HG02943 (cell line): ENCODE measurements around the gene BANF2.
"Not testable (repeated sequence)": the region's sequence is repeated elsewhere in the genome, so short reads cannot be mapped to it uniquely, and the experiment has no call there.

Experiments
- ATAC-seq: cut with Tn5 transposase; IDR thresholded peaks from one replicate; pipeline ENCODE4 v1.9.1; 2021; ENCODE audit warnings: mild to moderate bottlenecking, low read depth, moderate library complexity; ENCODE audit not compliant: unreplicated experiment

Gene BANF2

DNA sequence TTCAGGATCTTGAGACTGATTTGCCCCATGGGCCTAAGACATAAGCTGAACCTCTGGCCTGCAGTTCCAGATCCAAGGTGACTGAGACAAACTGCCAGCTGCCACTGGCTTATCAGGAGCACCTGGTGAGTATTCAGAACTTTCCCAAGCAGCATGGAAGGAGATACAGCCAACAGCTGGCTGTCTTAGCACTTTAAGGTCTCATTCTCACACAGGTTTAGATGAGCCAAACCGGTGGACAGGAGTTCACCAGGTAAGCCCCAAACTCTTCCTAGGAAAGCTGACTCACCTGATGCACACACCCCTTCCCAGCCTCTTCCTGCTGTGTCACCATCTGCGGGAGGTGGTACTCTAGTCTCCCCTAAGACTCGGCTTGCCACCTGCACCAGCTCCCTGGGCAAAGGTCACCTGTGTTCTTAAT is at the start of gene BANF2:
Gene BANF2 (plus strand): TSS at position 36 of the 421 bp plus-strand sequence. CDS start 25,060 bp downstream, outside the sequence.
- ATAC-seq: no peak

DNA sequence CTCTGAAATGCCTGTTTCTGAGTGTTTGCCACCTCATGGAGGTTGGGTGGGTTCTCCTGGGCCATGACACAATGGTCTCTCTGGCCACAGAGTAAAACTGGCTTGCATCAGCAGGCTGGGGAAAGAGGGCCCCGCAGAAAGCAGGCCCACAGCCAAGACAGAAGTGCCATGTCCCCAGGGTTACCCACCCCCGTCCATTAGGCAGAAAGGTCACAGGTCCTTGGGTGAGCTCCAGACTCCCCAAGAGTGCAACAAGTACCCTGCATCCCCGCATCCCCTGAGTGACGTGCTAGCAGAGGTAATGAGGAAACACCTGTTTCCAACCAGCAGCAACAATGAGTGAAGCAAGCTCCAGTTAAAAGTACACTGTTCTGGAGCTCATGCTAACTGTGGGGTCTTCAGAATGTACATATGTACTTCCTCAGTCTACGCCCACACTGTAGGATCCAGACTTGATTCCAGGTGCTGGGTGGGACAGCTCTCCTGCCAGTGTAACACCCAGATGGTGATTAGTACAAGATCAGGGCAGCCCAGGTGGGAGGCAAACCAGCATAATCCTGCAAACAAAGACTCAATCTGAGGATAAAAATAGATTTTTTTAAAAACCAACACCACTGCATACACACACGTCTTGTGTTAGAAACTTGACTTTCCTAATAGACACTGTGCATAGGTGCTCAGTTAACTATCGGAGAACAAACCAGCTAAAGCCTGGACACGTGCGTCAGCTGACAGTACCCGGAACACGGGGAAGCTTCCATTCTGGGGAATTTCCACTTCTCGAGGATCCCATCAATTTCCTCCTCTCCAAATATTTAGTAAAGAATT is 49.3 kb upstream of the BANF2 start:
- no peak for ATAC-seq

DNA sequence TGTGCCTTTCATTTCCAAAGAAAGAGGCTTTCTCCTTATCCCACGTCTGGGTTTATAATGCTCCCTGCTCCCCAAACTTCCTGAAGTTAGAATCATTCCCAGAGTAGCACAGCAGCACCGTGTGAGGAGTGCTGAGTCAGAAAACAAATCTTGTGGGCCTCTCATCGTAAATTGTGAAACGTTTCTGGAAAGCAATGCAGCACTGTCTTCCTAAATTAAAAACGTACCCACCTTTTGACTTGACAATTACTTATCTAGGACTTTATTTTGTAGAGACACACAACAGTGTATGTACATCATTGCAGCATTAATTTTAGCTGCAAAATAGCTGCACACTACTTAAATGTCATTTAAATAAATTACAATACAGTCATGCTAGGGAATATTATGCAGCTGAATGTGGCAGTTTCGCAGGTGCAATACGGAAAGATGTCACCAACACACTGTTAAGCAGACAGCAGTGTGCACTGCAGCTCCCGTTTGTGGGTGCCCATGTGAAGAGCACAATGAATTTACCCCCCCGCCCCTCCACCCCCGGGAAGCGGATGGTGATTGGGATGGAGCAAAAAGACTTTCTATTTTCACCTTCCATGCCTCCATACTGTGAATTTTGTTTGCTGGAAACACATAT is 48.5 kb upstream of the BANF2 start:
- no peak for ATAC-seq

DNA sequence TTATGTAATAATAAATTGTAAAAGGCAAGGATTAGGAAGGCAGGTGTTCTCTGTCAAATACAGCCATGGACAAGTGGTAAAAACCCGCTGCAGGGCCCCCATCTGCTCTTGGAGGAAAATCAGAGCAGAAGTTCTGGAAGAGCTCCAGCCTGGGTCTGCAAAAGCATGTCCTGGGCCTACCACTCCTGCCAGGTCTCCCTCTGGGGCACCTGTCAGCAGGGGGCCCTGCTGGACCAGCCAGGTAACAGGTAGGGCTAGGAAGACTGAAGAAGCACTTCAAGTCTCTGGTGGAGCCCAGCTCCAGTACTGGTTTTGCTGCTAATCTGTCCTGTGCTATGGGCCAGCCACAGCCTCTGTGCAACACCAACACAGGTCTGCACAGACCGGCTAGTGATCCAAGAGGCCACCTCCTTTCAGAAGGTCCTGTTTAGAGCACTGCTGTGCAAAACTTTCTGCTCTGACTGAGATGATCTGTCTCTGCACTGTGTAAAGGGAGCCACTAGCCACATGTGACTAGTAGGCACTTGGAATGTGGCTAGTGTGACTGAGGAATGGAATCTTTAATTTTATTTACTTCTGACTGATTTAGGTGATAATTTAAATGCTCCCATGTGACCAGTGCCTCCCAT is 47.9 kb upstream of the BANF2 start:
- no peak for ATAC-seq

DNA sequence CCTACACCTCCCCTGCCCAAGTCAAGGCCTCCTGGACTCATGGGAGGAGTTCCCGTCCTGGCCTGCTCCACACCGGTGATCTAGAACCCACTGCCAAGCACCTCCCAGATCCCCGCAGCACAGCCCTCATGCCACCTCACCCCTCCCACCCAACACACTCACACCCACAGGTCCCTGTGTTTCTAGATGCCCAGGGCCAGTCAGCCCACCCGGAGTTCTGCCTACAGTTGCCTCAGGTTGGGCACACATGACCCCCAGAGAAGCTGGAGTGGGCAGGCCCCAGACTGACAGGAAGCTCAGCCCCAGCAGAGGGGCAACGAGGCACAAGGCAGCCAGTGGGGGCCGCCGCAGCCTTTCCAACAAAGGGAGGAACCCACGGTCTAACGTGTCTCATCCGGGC is 47.4 kb upstream of the BANF2 start:
- ATAC-seq: no peak

DNA sequence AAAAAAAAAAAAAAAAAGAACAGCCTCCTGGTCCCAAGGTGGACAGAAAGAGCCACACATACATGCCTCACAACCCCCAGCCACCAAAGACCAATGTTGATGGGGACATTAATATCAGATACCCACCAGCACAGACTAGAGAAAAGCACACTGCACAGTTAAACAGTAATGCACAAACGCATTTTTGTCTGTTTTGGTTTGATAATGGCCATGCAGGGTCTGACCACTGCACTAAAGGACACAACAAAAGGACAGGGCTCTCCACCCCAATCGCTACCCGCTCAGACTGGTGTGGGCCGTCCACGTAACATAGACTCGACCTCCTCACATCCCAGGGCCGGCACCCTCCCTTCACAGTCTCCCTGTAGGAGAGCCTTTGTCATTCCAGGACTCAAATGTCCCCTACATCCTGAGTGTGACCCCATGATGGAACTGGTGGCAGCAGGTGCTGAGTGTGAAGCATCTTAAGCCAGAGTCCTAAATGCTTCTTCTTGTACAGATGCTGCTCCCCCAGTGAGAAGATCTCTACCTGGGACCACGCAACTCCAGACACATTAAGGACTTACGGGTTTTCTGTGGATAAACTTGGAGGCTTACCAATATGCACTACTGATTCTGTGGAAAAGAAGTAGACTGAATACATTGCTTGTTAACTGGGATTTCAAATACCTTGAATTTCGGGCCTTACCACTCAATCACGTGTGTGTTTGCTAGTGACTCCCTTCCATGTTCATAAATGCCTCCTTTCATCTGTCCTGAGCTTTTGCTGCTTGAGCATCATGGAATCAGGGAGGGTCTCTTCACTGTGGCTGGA is 45.7 kb upstream of the BANF2 start:
- ATAC-seq: no peak

DNA sequence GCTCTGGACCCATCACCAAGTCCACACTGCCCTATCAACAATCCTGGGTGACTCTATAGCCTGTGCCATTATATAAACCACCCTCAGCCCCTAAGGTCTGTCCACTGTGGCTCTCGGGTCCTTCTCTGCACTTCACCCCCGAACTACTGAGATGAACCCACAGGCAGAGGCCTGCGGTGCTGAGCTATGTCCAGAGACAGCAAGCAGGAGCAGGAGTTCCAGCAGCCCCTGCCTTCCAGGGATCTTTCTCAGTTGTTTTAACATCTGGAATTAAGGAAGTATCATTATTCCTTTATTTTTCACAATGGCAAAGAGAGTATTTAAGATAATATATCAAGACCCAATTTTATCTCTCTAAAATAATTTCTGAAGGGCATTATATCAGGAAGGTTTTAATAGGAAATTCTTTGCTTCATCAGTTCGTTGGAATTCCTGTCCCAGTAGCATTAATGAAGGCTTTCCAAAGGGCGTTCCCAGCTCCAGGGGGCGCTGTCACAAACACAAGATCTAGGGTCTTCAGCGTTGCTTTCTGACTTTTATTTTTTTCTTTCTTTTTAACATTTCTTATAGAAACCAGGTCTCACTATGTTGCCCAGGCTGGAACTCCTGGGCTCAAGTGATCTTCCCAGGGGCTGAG is 45.0 kb upstream of the BANF2 start:
- no peak for ATAC-seq

DNA sequence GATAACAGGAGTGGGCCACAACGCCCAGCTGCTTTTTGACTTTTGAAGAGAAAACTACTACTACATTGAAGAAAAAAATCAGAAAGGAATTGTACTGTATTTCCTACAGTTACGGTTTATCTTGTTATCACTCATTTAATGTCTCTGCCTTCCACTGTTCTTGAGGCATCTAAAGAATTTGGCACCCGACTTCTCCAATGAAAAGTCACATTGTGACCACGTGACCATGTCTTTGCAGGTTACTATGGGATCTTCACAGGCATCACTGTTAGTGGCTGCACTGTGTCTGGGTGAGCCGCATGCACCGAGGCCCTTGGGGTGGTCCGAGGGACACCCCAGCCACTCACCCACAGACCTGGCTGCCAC is 44.5 kb upstream of the BANF2 start:
- ATAC-seq: no peak

DNA sequence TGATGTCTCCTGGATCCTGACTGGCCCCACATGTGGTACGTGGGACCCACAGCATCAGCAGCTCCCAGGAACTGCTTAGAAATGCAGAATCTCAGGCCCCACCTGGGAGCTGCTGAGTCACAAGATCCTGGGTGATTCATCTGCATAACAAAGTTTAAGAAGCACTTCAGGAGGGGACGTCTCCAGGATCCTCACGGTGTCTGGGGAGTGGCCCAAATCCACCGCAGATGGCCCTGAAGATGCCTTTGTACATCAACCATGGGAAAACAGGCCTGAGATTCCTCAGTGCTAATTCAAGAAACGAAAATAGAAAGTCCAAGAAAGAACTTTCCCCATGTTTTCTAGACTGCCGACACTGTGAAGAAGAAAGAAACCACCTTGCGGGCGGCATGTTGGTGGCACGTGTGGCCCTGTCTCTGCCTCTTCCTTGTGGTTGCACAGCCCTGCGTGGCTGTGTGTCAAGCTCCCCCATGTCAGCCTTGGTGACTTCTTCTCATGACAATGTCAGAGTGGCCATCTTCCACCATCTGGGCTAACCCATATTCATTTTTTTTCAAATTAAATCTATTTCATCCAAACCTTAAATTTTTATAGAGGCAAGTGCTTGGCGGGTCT is 43.8 kb upstream of the BANF2 start:
- no peak for ATAC-seq

DNA sequence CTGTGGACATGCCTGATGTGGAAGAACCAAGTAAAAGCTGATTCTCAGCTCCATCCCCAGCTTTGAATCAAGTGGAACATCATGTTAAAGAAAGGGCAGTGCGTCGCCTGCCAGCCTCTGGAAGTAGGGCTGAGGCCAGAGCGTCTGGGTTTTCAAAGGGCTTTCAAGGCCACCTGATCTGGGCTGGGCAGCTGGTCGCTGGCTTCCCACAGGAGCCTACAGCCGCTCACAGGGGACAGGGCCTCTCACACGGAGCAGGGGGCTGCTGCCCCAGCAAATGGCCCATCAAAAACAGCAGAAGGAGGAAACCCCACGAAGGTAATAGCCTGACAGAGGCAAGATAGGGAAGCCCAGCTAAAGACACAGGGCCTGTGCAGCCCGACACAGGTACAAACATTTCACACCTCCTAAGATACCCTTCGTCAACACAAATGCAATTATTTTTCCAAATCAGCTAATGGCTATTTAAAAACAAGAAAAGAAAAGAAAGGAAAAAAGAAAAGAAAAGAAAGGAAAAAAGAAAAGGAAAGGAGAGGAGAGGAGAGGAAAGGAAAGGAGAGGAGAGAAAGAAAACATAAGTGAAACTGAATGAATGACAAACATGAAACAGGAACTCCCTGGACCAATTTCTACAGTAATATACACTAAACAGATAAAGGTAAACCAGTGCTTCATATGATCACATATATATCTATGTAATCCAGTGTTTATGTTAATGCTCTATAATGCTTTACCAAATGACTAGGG is 42.5 kb upstream of the BANF2 start:
- no peak for ATAC-seq

DNA sequence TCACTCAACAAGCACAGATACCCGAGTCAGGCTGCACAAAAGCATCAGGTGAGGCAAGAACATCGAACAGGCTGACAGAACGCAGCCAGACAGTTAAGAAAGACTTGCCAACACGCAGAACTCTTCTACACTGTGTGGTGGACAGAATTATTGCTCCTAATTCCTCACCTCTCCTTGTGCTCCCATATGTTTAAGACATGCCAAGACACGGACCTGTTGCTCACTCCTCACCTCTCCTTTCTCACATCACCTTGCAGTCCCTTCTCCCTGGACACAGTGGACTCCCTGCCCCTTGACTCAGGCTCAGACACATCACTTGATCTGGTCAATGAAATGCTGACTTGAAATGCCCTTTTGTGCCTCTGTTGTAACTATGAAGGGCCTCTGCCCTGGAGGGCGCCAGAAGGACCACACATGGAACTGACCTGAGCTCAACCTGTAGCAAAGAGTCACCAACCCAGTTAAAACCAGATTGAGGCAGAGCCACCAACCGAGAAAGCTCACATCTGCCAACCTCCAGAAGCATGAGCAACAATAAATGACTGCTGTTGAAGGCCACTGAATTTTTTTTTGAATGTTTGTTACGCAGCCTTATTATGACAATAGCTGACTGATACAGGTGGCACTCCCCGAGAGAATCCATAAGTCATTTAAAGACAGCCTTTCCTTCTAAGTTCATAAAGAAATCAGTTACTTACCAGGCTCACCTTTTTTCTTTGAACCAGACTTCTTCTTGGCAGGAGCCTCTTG is 41.7 kb upstream of the BANF2 start:
- ATAC-seq: no peak

DNA sequence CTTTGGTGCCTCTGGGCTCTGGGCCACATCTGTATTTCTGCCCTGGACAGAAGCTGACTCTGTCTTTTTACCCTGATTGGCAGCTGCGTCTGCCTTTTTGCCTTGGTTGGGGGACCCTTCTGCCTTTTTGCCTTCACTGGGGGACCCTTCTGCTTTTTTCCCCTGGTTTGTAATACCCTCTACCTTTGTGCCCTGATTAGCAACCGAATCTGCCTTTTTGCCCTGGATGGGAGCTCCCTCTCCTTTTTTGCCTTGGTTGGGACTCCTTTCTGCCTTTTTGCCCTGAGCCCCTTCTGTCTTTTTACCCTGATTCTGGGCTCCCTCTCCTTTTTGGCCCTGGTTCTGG is 41.1 kb upstream of the BANF2 start:
- no peak for ATAC-seq

DNA sequence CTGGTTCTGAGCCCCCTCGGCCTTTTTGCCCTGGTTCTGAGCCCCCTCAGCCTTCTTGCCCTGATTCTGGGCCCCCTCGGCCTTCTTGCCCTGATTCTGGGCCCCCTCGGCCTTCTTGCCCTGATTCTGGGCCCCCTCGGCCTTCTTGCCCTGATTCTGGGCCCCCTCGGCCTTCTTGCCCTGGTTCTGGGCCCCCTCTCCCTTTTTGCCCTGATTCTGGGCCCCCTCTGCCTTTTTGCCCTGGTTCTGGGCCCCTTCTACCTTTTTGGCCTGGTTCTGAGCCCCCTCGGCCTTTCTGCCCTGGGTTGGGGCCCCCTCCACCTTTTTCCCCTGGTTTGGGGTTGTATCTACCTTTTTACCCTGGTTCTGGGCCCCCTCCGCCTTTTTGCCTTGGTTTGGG is 40.4 kb upstream of the BANF2 start:
- ATAC-seq: not testable (repeated sequence)

DNA sequence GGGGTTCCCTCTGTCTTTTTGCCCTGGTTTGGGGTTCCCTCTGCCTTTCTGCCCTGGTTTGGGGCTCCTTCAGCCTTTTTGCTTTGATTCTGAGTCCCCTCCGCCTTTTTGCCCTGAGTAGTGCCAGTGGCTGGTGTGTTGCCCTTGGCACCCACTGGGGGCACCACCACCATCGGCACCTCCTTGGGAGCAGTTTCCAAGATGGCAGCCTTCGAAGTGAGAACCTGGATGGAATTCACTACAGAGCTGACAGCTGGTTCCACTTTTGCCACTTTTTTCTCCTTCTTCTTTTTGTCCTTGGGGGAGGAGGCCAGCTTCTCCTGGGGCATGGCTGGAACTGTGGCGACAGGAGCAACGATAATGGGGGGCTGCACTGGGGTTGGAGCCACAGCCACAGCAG is 40.0 kb upstream of the BANF2 start:
- no peak for ATAC-seq

DNA sequence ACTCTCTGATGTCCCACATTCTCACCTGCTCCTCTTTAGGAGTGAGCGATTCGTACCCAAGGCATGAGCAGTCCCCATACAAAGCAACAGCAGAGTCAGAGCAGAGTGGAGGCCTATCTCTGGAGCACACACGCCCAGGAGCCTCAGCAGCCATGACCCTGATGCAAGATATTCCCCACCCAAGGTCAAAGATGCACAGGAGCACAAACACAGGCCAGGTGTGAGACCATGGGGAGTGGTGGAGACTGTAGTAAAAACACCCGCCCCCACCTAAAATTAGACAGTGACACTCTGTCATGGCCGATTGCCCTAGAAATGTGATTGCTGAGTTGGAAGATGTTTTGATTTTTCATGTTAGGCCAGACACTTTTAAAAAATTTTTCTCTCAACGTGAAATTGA is 39.1 kb upstream of the BANF2 start:
- ATAC-seq: no peak

DNA sequence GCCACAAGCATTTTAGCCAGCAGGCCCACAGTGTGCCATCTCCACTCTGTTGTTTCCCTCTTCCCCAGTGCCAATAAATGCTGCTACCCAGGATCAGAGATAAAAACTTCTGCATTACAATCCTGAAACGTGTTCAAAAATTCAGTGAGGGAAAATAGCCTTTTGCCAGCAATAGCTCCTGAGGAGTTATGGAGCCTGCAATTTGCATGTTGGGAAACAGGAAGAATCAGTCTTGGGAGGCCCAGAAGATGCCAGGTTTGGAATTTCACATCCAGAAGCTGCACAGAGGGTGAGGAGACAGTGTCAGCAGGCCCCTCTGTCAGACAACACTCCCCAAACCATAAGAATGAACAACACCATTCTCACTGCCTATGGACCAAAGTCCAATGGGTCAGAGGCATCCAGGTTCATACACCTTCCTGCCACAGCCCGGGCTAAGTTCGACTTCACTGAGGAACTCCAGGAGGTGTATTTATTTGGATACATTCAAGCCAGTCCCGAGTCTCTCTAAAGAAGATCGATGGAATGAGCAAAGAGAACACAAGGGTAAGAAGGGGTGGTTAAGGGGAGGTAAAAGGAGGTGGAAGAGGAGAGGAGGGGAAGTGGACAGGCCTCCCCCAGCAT is 38.5 kb upstream of the BANF2 start:
- ATAC-seq: no peak

DNA sequence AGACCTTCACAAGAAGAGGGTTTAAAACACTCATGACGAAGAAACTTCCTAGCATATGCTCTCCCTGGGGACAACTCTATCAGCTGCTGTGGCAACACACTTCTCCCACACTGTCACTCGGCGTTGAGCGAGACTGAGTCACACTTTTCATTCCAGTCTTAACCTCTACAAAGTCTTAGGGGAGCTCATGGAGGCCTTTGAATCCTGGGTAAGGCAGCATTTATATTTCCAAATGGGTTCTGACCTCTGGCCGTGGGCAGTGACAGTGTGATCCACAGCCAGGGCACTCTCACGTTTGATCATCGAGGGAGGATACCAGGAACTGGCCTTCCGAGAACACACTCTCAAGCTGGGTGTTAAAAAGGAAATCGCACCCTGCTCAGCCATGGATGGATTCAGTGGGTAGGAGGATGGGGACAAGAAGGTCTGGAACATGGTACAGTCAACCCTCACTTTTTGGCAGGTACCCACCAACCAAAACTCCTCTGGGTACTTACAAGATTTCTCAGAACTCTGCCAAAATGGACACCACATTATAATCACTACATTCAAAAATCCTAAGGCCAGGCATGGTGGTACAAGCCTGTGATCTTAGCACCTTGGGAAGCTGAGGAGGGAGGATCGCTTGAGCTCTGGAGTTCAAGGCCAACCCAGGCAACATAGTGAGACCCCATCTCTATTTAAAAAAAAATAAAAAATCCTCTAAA is 37.3 kb upstream of the BANF2 start:
- no peak for ATAC-seq

DNA sequence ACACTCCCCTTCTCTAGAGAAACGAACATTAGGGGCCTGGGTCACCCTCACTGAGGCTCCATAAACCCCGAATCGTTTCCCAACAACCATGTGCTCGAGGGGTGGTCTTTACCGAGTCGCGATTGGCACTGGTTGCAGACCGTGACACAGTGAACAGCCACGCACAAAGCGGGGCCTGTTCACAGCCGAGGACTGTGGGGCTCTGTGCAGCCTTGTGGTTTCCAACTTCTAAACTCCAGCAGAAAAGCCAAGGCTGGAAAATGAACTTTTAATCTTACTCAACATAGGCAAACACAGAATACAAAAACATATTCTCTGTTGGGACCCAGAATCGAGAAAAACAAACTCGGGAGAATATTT is 36.7 kb upstream of the BANF2 start:
- no peak for ATAC-seq
